ENCODE measurements around the gene ASL. TPM values are rescaled to one million over a fixed set of nuclear protein-coding genes. Genes with fewer than 3 reads are reported as not detected.
A peak's percentile ranks its signal among the peaks of the same experiment; 100 is the strongest.
"Not testable (repeated sequence)": the region's sequence is repeated elsewhere in the genome, so short reads cannot be mapped to it uniquely, and the experiment has no call there.

ASL gene
- total RNA-seq (2014; rRNA removed; shearing (Covaris generic)) (66.1 and 81.0 TPM in 2 replicates), polyA plus RNA-seq (2016; fragmentation: Nextera tagmentation; extraction: Ambion mirVana) (54.5 and 55.4 TPM in 2 replicates)

GRCh38 chr7:66075590-66076461 is at the start of gene ASL:
Gene ASL (plus strand): TSS chr7:66075819. CDS start chr7:66076082, 263 bp downstream.
- in situ Hi-C loops (cut with MboI) = no loop called here
- H3K9ac ChIP-seq = peak within 1 kb of the TSS; percentile 79
- H3K4me3 ChIP-seq = peak within 1 kb of the TSS; percentile 81

DNA sequence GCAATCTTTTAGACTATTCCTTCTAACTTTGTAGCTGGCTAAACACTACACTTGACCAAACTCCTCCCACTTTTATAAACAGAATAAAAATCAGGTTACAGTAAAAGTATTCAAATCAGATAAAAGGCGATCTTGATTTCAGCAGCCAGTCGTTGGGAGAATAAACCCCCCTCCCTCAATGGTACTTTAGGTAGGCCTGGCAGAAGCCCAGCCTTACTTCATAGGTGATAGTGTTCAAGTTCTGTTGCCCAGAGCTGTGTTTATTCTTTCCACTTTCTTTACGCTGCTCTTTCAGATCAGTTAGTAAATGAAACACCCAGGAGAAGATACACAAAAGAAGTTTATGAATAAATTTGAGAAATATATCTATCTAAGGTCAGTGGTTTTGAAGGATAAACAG is 47.3 kb upstream of the ASL start:
- H3K27me3 ChIP-seq (replicated peaks; ENCODE audit: insufficient read depth); H3K9me3 ChIP-seq (ENCODE audit: low read depth); H3F3A ChIP-seq (ENCODE audit: insufficient read depth); H3K9me2 ChIP-seq (ENCODE audit: insufficient read depth); H3K4me1 ChIP-seq (ENCODE audit: insufficient read depth); H3K4me2 ChIP-seq (ENCODE audit: unreplicated experiment); in situ Hi-C loops (cut with MboI); H4K20me1 ChIP-seq (ENCODE audit: insufficient read depth); DNase-seq; H3K79me2 ChIP-seq (ENCODE audit: insufficient read depth); H3K4me3 ChIP-seq; H3K36me3 ChIP-seq (ENCODE audit: low read depth); H2AFZ ChIP-seq; H3K9ac ChIP-seq; H3K27ac ChIP-seq: not testable (repeated sequence)
- 77 to 78% methylated on average over 3 of the region's 3 CpGs for WGBS, 2 experiments (ENCODE audit: low coverage in 1 of 2, low lambda C conversion rate in 2 of 2, missing lambda C conversion rate in 2 of 2)

More at GRCh38 chr7:66075590-66076461, at the start of gene ASL:
- no peaks in the 10 kb centered on the region for H3K9me3 ChIP-seq (ENCODE audit: low read depth)
- no peaks in the 10 kb centered on the region for H3K27me3 ChIP-seq (replicated peaks; ENCODE audit: insufficient read depth)
- no peaks in the 10 kb centered on the region for H4K20me1 ChIP-seq (ENCODE audit: insufficient read depth)
- H3K36me3 ChIP-seq (ENCODE audit: low read depth) = peaks cover 6% of the 10 kb centered on the region; the same call in 1 of the 2 replicates
- 0 out of 2 replicates have a peak within 1 kb of the TSS, but pooled peaks have one; percentile 1 for H3K27ac ChIP-seq
- H3K79me2 ChIP-seq (ENCODE audit: insufficient read depth) = peaks cover 47% of the 10 kb centered on the region
- H3K4me2 ChIP-seq (ENCODE audit: unreplicated experiment) = peak within 1 kb of the TSS; percentile 86
- no peaks in the 10 kb centered on the region for H3F3A ChIP-seq (ENCODE audit: insufficient read depth)
- peak; percentile 98 for DNase-seq
- no peak for TF ChIP-seq EZH2phosphoT487 (IDR thresholded peaks at IDR 0.05; ENCODE audit: insufficient read depth, low read depth)
- TF ChIP-seq EZH2 (IDR thresholded peaks at IDR 0.05; ENCODE audit: insufficient read depth, poor library complexity, severe bottlenecking) = no peak
- H3K9me2 ChIP-seq (ENCODE audit: insufficient read depth) = no peaks in the 10 kb centered on the region
- H2AFZ ChIP-seq = peak within 1 kb of the TSS; percentile 79
- WGBS, 2 experiments (ENCODE audit: low coverage in 1 of 2, low lambda C conversion rate in 2 of 2, missing lambda C conversion rate in 2 of 2) = 1 to 3% methylated on average over 54 to 65 of the region's 67 CpGs
- H3K4me1 ChIP-seq (ENCODE audit: insufficient read depth) = peaks cover 15% of the 10 kb centered on the region

DNA sequence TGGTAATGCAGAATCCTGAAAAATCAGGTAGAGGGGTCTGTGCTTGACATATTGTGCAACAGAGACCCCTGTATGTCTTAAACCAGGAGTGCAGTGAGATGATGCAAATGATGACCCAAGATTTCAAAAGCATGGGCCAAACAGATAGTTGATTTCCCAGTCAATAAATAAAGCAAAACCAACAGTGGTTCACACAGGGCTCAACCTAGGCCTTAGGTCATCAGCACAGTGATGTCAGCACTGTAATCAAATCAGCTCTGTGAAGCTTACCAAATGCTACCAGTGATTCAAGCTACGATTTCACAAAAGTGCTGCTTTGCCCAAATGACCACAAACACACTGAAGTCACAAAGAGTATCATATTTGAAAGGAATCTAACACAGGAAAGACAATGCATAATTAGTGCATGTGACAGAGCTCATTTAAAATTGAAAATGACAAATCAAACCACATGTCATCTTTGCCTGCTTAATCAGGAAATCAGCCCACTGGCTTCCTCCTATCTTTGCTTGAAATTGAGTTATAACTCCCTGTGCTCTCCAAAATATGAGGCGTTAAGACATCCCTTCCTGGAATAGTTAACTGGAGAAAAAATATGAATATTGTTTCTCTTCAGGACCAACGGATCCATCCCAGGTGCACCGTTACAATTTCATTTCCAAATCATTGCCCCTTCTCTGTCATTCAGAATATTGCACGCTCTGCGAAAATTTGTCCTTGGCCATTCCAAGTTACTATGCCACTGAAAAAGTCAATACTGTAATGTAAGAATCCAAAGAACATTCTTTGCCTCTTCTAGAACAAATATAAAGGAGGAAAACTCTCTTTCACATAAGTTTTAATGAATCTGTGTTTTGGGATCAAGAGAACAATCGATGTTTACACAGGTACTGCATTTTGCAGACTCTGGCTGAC is 41.9 kb upstream of the ASL start:
- WGBS, 2 experiments (ENCODE audit: low coverage in 1 of 2, low lambda C conversion rate in 2 of 2, missing lambda C conversion rate in 2 of 2) = 67 to 71% methylated on average over 7 of the region's 7 CpGs
- H4K20me1 ChIP-seq (ENCODE audit: insufficient read depth) = no peaks in the 10 kb centered on the region
- H3K36me3 ChIP-seq (ENCODE audit: low read depth) = no peaks in the 10 kb centered on the region
- in situ Hi-C loops (cut with MboI) = loop anchor here (10.0 kb wide), 1 partner anchor 91 kb away; no protein-coding TSS in a partner anchor
- H3K27me3 ChIP-seq (replicated peaks; ENCODE audit: insufficient read depth) = no peaks in the 10 kb centered on the region
- H3K9me3 ChIP-seq (ENCODE audit: low read depth) = no peaks in the 10 kb centered on the region
- H3K4me3 ChIP-seq = no peak overlapping the region
- peak; percentile 53 for DNase-seq
- no peak overlapping the region for H2AFZ ChIP-seq
- H3K4me2 ChIP-seq (ENCODE audit: unreplicated experiment) = peak overlapping the region; percentile 2
- H3K27ac ChIP-seq = no peak overlapping the region
- peaks cover 11% of the 10 kb centered on the region; the same call in 1 of the 2 replicates for H3F3A ChIP-seq (ENCODE audit: insufficient read depth)
- no peak overlapping the region for H3K9ac ChIP-seq
- no peaks in the 10 kb centered on the region for H3K9me2 ChIP-seq (ENCODE audit: insufficient read depth)
- no peaks in the 10 kb centered on the region for H3K79me2 ChIP-seq (ENCODE audit: insufficient read depth)
- H3K4me1 ChIP-seq (ENCODE audit: insufficient read depth) = peaks cover 15% of the 10 kb centered on the region
- TF ChIP-seq EZH2 (IDR thresholded peaks at IDR 0.05; ENCODE audit: insufficient read depth, poor library complexity, severe bottlenecking) = no peak
- no peak for TF ChIP-seq EZH2phosphoT487 (IDR thresholded peaks at IDR 0.05; ENCODE audit: insufficient read depth, low read depth)

- H3K36me3 ChIP-seq (ENCODE audit: low read depth); H3K27ac ChIP-seq; H3K79me2 ChIP-seq (ENCODE audit: insufficient read depth); H3K4me3 ChIP-seq; DNase-seq; H4K20me1 ChIP-seq (ENCODE audit: insufficient read depth); H3K9me2 ChIP-seq (ENCODE audit: insufficient read depth); H3K27me3 ChIP-seq (replicated peaks; ENCODE audit: insufficient read depth); H3K9ac ChIP-seq; H3K9me3 ChIP-seq (ENCODE audit: low read depth); H2AFZ ChIP-seq: not testable (repeated sequence)
- H3K4me2 ChIP-seq (ENCODE audit: unreplicated experiment) = peak overlapping the region; percentile 2
- WGBS, 2 experiments (ENCODE audit: low coverage in 1 of 2, low lambda C conversion rate in 2 of 2, missing lambda C conversion rate in 2 of 2) = 0 to 10% methylated on average over 1 of the region's 1 CpG
- peaks cover 15% of the 10 kb centered on the region for H3K4me1 ChIP-seq (ENCODE audit: insufficient read depth)
- in situ Hi-C loops (cut with MboI) = loop anchor here (10.0 kb wide), 1 partner anchor 90 kb away; no protein-coding TSS in a partner anchor
- H3F3A ChIP-seq (ENCODE audit: insufficient read depth) = peaks cover 11% of the 10 kb centered on the region; the same call in 1 of the 2 replicates
Measured at GRCh38 chr7:66034436-66035010, 41.1 kb upstream of the ASL start.

Measured in GM23248 (cell line).